ENCODE results near the gene OSBPL2. TPM values are rescaled to one million over a fixed set of nuclear protein-coding genes. Genes with fewer than 3 reads are reported as not detected.

OSBPL2 gene
- 15.9 to 21.4 TPM (median 16.9 TPM) in 3 replicates for polyA plus RNA-seq
- polyA plus RNA-seq (2011; ENCODE audit: low read depth), result 106 TPM
- polyA plus RNA-seq (2011; cell fraction: cytosol; rRNA removed), result 16.4 and 16.8 TPM in 2 replicates
- polyA plus RNA-seq (2011; cell fraction: nucleus; rRNA removed), result 49.0 and 59.1 TPM in 2 replicates
- polyA plus RNA-seq (2012; ENCODE audit: low replicate concordance), result 23.6 and 56.7 TPM in 2 replicates
- polyA minus RNA-seq, result 29.7 to 51.6 TPM (median 37.4 TPM) in 3 replicates
- polyA minus RNA-seq (2011; cell fraction: cytosol; rRNA and poly(A)+ RNA removed), result 8.6 TPM
- 20.7 and 28.1 TPM in 2 replicates for polyA minus RNA-seq (2011; cell fraction: nucleus; rRNA and poly(A)+ RNA removed)

DNA sequence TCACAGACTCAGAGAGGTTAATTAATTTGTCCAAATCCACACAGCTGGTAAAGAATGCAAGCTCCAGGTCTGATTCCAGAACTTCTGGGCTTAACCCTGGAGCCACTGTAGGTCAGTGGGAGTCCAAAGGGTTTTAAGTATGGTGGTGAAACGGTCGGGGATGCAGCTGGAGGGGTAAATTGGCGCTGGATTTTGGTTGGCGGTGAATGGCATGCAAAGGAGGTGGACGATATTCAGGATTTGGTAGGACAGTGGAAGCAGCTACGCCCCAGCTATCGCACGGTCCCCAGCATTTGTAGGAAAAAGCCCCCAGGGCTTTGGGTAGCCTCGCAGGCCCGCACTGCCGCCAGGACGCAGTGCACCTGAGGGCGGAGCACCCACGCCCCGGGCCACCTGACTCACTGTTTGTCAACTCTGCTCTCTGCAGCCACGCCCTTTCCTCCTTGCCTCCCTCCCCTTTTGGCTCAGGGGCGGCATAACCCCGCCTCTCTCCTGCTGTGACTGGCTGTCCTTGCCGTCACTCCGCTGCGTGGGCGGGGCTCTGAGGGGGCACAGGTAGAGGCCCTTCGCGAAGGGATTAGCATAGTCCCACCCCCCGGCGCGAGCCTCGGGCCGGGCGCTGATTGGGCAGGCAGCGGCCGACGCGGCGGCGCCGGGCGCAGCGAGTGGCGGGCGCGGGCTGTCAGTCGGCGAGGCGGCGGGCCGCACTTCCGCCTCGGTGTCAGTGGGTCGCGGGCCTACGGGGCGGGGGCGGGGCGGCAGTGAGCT lies at the start of gene OSBPL2:
Gene OSBPL2, plus strand, starts transcription at position 721 of the 768 bp plus-strand sequence. CDS start 17,664 bp downstream, outside the sequence.
- peak; percentile 77 for FAIRE-seq

DNA sequence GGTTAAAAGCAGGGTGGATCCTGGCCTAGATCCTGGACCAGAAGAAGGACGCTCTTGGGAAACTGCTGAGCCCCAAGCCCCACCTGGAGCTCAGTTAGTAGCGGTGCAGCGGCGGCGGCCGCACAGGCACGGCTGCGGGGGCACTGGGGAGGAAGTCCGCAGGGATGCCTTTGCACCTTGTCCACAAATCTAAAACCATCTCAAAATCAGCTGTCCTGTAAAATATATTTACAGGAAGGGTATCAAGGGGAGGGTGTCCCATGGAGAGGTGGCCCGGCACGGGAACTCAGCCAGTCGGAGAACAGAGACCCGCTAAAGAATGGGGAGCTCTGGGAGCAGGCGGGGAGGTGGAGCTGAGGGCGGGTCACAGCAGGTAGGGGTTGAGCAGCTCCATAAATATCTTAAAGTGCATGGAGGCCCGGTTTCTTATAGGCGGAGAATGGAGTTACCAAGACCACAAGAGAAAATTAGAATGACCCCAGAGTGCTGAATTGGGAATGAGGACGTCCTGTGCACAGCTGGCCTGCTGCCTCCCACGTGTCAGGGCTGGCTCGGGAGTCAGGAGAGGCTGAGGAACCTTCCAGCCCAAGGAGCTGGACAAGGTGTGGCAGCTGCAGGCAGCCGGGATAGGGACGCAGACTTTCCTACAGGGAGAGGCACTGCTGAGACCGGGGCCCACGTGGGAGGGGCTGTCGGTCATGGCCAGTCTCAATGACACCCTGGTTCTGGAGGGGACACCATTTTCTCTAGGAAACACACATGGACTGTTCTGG lies 47.5 kb upstream of the OSBPL2 start:
- Histone ChIP-seq H3K27ac (ENCODE audit: control insufficient read depth, insufficient read depth, low read length) (no peak overlapping the region), H4K20me1 (ENCODE audit: control insufficient read depth, extremely low read depth, insufficient read depth, low read length) (no peaks in the 10 kb centered on the region), H3K36me3 (ENCODE audit: control insufficient read depth in 2 of 2, extremely low read depth in 1 of 2, insufficient read depth in 2 of 2, low read length in 2 of 2) (peaks cover 20 to 22% of the 10 kb centered on the region in 2 experiments), H3K4me2 (ENCODE audit: control insufficient read depth, extremely low read depth, insufficient read depth, low read depth, low read length) (no peak overlapping the region), H3K9me3 (ENCODE audit: control insufficient read depth, low read depth, low read length) (no peaks in the 10 kb centered on the region), H3K27me3 (ENCODE audit: control insufficient read depth, extremely low read depth, insufficient read depth, low read length) (no peaks in the 10 kb centered on the region), H3K9me1 (ENCODE audit: control insufficient read depth, extremely low read depth, insufficient read depth, low read length) (no peaks in the 10 kb centered on the region), H3K79me2 (ENCODE audit: control insufficient read depth, insufficient read depth, low read length) (peaks cover 60% of the 10 kb centered on the region), H3K4me3 (ENCODE audit: control insufficient read depth in 2 of 3, extremely low read depth in 1 of 3, insufficient read depth in 2 of 3, low read depth in 1 of 3, low read length in 3 of 3) (no peak overlapping the region), H2AFZ (ENCODE audit: control insufficient read depth, low read length) (no peak overlapping the region), H3K9ac (ENCODE audit: control insufficient read depth, extremely low read depth, insufficient read depth, low read length) (no peak overlapping the region), H3K4me1 (ENCODE audit: control insufficient read depth, extremely low read depth, insufficient read depth, low read length) (peaks cover 13% of the 10 kb centered on the region)
- dilution Hi-C loops (cut with MboI; ENCODE audit: extremely low pct_ligation_motif_present, low sequenced_read_pairs), result no loop called here
- TF ChIP-seq, protein P1, sequence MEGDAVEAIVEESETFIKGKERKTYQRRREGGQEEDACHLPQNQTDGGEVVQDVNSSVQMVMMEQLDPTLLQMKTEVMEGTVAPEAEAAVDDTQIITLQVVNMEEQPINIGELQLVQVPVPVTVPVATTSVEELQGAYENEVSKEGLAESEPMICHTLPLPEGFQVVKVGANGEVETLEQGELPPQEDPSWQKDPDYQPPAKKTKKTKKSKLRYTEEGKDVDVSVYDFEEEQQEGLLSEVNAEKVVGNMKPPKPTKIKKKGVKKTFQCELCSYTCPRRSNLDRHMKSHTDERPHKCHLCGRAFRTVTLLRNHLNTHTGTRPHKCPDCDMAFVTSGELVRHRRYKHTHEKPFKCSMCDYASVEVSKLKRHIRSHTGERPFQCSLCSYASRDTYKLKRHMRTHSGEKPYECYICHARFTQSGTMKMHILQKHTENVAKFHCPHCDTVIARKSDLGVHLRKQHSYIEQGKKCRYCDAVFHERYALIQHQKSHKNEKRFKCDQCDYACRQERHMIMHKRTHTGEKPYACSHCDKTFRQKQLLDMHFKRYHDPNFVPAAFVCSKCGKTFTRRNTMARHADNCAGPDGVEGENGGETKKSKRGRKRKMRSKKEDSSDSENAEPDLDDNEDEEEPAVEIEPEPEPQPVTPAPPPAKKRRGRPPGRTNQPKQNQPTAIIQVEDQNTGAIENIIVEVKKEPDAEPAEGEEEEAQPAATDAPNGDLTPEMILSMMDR (optimal IDR thresholded peaks at IDR 0.05 in 1 of 3, IDR thresholded peaks at IDR 0.05 in 1 of 3, conservative IDR thresholded peaks at IDR 0.05 in 1 of 3; ENCODE audit: extremely low read depth in 1 of 3, insufficient read depth in 2 of 3, low read length in 3 of 3), result no peak
- no peak for TF ChIP-seq EZH2 (IDR thresholded peaks at IDR 0.05; ENCODE audit: low read length)
- DNase-seq (ENCODE audit: low read depth, low spot score) (no peak), FAIRE-seq (no peak)

More for the DNA sequence above, at the start of gene OSBPL2:
- Histone ChIP-seq H3K9me3 (ENCODE audit: control insufficient read depth, low read depth, low read length) (peaks cover 4% of the 10 kb centered on the region), H3K79me2 (ENCODE audit: control insufficient read depth, insufficient read depth, low read length) (peaks cover 34% of the 10 kb centered on the region), H2AFZ (ENCODE audit: control insufficient read depth, low read length) (no peak within 1 kb of the TSS), H3K4me2 (ENCODE audit: control insufficient read depth, extremely low read depth, insufficient read depth, low read depth, low read length) (peak within 1 kb of the TSS; percentile 80), H3K27me3 (ENCODE audit: control insufficient read depth, extremely low read depth, insufficient read depth, low read length) (peaks cover 17% of the 10 kb centered on the region), H4K20me1 (ENCODE audit: control insufficient read depth, extremely low read depth, insufficient read depth, low read length) (peaks cover 17% of the 10 kb centered on the region), H3K36me3 (ENCODE audit: control insufficient read depth in 2 of 2, extremely low read depth in 1 of 2, insufficient read depth in 2 of 2, low read length in 2 of 2) (peaks cover 0 to 11% of the 10 kb centered on the region in 2 experiments), H3K4me1 (ENCODE audit: control insufficient read depth, extremely low read depth, insufficient read depth, low read length) (peaks cover 33% of the 10 kb centered on the region), H3K27ac (ENCODE audit: control insufficient read depth, insufficient read depth, low read length) (peak within 1 kb of the TSS; percentile 65), H3K4me3 (ENCODE audit: control insufficient read depth in 2 of 3, extremely low read depth in 1 of 3, insufficient read depth in 2 of 3, low read depth in 1 of 3, low read length in 3 of 3) (peak within 1 kb of the TSS; percentile 66 to 77 (median 72)), H3K9ac (ENCODE audit: control insufficient read depth, extremely low read depth, insufficient read depth, low read length) (peak within 1 kb of the TSS; percentile 77), H3K9me1 (ENCODE audit: control insufficient read depth, extremely low read depth, insufficient read depth, low read length) (peaks cover 9% of the 10 kb centered on the region)
- TF ChIP-seq EZH2 (IDR thresholded peaks at IDR 0.05; ENCODE audit: low read length), result no peak
- TF ChIP-seq, protein P1 (optimal IDR thresholded peaks at IDR 0.05 in 1 of 3, IDR thresholded peaks at IDR 0.05 in 1 of 3, conservative IDR thresholded peaks at IDR 0.05 in 1 of 3; ENCODE audit: extremely low read depth in 1 of 3, insufficient read depth in 2 of 3, low read length in 3 of 3), result no peak
- dilution Hi-C loops (cut with MboI; ENCODE audit: extremely low pct_ligation_motif_present, low sequenced_read_pairs), result no loop called here
- DNase-seq (ENCODE audit: low read depth, low spot score), result peak; percentile 87

Measured in keratinocyte (primary cell).